ENCODE results near the gene TIGD7.

Gene TIGD7

DNA sequence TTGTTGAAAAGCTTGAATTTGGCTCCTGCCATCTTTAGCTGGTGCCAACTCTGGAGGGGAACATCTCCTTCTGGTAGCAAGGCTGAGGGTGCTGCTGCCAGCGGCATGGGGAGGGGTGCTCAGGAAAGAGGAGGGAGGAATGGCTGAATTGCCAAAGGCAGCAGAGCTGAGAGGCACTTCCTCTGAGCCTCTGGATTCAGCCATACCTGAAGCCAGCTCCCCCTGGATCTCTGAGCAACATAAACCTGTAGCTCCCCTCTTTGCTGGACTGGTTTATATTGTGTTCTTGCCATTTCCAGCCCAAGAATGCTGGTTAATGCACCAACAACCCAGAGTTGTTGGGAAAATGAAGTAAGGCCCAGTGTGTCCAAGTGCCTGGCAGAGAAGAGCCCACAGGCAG, 56.2 kb downstream of the TIGD7 start:
- H3K27me3 ChIP-seq (ENCODE audit: insufficient read depth, poor library complexity, severe bottlenecking): no peaks in the 10 kb centered on the region
- TF ChIP-seq SPI1 (IDR thresholded peaks at IDR 0.05; ENCODE audit: borderline replicate concordance, low read depth) (no peak), POLR2AphosphoS5 (IDR thresholded peaks at IDR 0.05; ENCODE audit: low read depth) (no peak), GABPA (IDR thresholded peaks at IDR 0.05; ENCODE audit: low read depth) (no peak)
- TF ChIP-seq, protein P1, sequence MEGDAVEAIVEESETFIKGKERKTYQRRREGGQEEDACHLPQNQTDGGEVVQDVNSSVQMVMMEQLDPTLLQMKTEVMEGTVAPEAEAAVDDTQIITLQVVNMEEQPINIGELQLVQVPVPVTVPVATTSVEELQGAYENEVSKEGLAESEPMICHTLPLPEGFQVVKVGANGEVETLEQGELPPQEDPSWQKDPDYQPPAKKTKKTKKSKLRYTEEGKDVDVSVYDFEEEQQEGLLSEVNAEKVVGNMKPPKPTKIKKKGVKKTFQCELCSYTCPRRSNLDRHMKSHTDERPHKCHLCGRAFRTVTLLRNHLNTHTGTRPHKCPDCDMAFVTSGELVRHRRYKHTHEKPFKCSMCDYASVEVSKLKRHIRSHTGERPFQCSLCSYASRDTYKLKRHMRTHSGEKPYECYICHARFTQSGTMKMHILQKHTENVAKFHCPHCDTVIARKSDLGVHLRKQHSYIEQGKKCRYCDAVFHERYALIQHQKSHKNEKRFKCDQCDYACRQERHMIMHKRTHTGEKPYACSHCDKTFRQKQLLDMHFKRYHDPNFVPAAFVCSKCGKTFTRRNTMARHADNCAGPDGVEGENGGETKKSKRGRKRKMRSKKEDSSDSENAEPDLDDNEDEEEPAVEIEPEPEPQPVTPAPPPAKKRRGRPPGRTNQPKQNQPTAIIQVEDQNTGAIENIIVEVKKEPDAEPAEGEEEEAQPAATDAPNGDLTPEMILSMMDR (IDR thresholded peaks at IDR 0.05; ENCODE audit: insufficient read depth, low read length): no peak
- TF ChIP-seq, protein P2, sequence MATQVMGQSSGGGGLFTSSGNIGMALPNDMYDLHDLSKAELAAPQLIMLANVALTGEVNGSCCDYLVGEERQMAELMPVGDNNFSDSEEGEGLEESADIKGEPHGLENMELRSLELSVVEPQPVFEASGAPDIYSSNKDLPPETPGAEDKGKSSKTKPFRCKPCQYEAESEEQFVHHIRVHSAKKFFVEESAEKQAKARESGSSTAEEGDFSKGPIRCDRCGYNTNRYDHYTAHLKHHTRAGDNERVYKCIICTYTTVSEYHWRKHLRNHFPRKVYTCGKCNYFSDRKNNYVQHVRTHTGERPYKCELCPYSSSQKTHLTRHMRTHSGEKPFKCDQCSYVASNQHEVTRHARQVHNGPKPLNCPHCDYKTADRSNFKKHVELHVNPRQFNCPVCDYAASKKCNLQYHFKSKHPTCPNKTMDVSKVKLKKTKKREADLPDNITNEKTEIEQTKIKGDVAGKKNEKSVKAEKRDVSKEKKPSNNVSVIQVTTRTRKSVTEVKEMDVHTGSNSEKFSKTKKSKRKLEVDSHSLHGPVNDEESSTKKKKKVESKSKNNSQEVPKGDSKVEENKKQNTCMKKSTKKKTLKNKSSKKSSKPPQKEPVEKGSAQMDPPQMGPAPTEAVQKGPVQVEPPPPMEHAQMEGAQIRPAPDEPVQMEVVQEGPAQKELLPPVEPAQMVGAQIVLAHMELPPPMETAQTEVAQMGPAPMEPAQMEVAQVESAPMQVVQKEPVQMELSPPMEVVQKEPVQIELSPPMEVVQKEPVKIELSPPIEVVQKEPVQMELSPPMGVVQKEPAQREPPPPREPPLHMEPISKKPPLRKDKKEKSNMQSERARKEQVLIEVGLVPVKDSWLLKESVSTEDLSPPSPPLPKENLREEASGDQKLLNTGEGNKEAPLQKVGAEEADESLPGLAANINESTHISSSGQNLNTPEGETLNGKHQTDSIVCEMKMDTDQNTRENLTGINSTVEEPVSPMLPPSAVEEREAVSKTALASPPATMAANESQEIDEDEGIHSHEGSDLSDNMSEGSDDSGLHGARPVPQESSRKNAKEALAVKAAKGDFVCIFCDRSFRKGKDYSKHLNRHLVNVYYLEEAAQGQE (IDR thresholded peaks at IDR 0.05; ENCODE audit: insufficient replicate concordance, low read depth): no peak
- DNase-seq (ENCODE audit: low read depth in 1 of 2, low spot score in 1 of 2): no peak
- H3K4me3 ChIP-seq (replicated peaks; ENCODE audit: insufficient read depth, low read length): no peak overlapping the region
- no peak overlapping the region for H3K27ac ChIP-seq (replicated peaks)
